Pons (tissue), 1 donor: ENCODE data around the gene MTG1.
A peak's percentile ranks its signal among the peaks of the same experiment; 100 is the strongest.
"Not testable (repeated sequence)": the region's sequence is repeated elsewhere in the genome, so short reads cannot be mapped to it uniquely, and the experiment has no call there.

Source experiments
- DNase-seq: peaks from one replicate; pipeline ENCODE4 v3.0.0-alpha.2; 2016; ENCODE audit warnings: low spot score

The MTG1 gene

DNA sequence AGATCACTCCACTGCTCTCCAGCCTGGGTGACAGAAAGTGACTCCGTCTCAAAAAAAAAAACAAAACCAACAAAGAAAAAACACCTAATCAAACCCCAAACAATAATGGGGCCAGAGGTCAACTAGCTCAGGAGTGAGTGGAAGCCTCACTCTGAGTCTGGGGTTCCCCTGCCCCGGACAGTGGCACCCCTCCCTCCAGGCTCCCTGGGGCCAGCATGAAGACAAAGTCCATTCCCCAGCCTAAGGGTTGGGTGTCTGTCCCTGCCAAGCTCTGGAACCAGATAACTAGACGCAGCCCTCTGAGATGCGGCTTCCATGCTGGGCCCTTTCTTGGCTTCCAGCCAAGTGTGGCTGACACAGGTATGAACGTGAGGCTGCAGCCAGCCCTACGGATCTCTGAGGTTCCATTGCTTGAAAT lies 34.4 kb upstream of the MTG1 start:
- DNase-seq = no peak

DNA sequence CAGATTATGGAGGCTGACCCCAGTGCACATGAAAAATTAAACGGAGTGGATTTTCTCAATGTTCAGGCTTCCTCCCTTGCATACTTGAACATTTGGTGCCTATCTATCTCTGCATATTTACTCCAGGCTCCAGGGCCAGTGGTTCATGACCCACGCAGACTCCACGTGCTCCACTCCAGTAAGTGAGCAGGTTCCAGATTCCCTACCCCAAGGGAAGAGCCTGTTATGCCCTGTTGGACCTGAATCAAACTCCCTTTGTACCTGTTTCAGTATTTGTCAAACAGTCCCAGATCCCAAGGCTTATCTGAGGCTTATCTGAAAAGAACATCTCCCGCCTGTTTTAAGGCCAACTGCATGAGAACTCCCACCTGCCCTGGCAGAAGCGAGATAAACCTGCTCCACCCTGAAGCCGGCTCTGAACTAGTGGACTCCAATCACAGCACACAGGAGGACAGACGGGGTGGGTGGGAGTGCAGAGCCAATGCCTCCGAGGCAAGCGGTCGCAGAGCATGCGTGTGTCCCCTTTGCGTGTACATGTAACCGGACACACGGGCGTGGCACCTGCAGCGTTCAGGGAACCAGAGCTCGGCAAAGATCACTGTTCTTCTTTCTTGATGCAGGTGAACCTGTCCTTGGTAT lies 33.9 kb upstream of the MTG1 start:
- DNase-seq = no peak

DNA sequence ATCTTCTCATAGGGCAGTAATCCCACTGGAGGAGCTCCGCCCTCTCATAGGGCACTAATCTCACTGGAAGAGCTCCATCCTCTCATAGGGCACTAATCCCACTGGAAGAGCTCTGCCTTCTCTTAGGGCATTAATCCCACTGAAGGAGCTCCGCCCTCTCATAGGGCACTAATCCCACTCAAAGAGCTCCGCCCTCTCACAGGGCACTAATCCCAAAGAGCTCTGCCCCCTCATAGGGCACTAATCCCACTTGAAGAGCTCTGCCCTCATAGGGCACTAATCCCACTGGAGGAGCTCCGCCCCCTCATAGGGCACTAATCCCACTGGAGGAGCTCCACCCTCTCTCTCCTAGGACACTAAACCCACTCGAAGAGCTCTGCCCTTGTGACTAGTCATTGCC lies 32.7 kb upstream of the MTG1 start:
- DNase-seq = no peak

DNA sequence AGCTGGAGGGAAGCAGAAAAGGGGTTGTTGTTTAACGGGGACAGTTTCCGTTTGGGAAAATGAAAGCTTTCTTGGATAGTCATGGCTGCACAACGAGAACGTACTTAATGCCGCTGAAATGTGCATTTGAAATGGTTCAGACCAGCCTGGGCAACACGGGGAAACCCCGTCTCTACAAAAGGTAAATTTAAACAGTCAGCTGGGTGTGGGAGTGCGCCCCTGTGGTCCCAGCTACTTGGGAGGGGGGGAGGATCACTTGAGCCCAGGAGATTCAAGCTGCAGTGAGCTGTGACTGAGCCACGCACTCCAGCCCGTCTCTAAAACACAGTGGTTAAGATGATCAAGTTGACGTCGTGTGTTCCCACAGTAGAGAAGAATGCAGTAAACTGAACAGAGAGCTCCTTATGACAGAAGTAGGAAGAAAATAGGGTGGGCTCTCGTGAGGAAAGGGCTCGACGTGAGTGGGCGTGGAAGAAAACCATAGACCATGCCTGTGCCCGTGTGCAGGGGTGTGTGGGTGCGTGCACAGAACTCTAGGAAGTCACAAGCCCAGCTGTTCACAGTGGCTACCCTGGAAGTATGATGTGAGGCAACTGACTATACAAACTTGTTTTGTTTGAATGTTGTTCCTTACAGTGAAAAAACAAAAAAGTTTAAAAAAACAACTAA lies 32.0 kb upstream of the MTG1 start:
- no peak for DNase-seq

DNA sequence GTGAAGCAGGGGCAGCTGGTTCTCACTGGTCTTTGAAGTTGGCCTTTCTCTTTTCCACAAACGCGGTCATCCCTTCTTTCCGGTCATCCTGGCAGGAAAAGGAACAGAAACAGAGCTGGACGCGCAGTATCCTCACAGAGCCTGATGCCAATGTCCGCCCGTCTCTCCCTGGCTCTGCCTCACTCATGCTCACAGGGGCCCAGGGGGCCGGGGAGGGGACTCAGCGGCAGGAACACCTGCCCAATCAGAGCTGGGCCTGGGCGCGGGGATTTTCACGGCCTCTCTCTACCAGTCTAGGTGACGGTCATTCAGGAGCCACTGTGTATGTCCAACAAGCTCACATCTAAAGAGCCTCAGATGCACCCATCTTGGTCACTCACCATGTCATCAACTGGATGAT lies 31.1 kb upstream of the MTG1 start:
- no peak for DNase-seq

DNA sequence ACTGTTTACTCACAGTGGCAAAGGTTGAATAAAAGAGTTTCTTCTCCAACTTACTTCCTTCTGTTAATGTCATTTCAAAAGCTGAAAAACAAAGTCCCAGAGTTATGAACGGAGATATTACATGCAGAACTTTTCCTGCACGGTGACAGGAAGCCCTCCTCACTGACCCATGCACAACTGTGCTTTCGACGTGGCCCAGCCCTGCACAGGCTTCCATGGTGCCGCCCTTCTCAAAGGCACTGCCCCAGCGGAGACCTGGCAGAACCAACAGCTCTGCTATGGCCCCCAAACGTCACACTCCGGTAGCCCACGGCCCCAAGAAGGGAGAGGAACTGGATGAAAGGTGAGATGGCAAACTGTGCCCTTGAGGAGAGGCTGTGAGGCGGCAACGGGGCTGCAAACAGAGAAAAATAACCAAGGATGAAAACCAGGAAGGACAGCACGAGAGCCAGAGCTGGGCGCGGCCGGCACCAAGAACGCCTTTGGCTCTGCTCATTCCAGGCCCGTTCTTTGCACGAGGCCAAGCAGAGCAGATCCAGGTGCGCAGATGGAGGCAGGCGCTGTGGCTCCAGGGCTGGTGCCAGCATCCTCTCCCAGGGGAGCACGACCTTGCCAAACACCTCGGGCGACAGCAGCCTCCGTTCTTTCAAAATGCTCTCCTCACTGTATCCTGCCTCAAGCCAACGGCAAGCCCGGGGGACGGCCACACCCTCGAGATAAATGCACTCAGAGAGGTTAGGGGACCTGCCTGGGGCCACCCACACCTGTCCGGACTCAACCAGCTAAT lies 29.1 kb upstream of the MTG1 start:
- DNase-seq = no peak

DNA sequence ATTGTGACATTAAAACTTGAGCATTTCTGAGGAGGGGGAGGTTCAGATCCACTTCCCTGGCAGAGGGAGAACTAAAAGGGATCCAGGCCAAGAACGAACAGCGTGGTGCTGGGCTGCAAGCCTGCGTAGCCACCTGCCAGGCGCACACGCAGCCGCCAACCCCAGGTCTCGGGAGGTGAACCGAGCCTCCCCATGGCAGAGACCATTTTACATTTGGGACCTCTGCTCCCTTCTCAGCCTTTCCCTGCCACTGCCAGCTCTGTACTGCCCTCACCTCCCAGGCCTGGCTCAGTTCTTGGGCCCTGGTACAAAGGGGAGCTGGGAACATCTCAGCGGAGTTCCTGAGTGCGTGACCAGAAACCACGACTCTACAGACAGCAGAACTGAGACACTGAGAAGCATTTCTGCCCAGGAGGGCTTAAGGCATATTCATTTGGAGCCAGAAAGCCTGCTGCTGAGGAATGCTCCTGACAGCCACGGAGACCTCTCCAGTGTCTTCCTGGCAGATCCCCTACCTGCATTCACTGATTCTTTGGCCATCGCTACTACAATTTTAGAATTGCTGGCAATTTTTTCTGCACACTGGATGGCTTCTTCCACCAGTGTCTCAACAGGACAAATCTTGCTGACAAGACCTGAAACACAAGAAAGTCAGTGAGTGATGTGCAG lies 28.4 kb upstream of the MTG1 start:
- no peak for DNase-seq

DNA sequence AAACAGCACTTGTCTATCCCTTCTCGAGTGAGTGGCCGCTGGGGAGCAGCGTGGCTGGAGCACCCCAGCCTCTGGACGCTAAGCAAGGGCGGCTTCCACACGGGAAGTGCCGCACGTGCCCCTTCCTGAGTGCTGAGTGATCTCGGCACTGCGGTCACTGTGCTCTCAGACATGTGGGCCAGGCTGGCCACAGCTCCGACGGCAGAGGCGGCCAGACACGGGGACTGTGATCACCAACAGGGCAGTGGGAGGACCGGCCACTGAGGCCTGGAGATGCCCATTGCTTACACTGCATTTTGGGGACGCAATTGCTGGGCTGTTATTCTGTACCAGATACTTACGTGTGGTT lies 27.9 kb upstream of the MTG1 start:
- DNase-seq = no peak

DNA sequence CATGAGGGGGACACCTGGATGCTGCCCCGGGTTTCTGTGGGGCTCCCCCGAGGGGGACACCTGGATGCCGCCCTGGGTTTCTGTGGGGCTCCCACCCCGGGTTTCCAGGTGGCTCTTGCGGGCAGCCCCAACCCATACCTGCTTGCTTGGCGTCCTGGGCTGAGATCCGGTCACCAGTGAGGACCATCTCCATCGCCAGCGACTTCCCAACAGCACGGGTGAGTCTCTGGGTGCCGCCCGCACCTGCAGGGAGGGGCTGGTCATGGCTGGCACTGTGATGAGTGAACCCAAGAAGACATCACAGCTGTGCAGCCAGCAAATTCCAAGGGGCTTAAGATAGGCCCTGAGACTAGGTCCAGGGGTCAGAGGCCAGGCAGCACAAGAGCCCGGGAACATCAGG lies 27.2 kb upstream of the MTG1 start:
- no peak for DNase-seq

DNA sequence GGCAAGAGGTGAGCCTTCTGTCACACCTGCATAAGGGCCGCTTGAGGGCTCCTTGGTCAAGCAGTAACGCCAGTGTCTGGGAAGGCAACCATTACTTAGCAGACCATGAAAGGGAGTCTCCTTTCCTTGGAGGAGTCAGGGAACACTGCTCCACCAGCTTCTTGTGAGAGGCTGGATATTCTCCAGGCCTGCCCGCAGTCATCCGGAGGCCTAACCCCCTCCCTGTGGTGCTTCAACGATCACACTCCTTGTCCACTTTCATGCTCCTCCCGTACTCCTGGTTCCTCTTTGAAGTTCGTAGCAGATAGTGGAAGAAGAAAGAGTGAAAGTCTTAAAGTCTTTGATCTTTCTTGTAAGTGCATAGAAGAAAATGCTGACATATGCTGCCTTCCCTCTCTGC lies 26.5 kb upstream of the MTG1 start:
- not testable (repeated sequence) for DNase-seq

DNA sequence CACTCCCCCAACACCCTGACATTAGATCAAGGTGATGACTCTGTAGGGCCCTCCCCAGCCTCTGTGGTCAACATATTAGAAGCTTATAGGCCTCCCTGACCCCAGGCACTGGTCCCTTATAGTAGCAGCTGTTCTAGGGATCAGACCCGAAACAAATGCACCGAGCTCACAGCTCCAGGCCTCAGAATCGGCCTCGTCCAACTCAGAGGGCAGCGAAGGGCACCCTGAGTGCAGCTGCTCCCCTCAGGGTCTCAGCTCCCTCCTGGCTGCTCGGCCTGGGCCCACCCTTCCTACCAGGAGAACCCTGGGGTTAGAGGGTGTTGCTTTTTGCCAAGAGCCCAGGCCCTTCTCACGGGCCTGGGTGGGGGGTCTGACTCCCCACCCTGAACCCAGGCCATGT lies 25.8 kb upstream of the MTG1 start:
- no peak for DNase-seq

DNA sequence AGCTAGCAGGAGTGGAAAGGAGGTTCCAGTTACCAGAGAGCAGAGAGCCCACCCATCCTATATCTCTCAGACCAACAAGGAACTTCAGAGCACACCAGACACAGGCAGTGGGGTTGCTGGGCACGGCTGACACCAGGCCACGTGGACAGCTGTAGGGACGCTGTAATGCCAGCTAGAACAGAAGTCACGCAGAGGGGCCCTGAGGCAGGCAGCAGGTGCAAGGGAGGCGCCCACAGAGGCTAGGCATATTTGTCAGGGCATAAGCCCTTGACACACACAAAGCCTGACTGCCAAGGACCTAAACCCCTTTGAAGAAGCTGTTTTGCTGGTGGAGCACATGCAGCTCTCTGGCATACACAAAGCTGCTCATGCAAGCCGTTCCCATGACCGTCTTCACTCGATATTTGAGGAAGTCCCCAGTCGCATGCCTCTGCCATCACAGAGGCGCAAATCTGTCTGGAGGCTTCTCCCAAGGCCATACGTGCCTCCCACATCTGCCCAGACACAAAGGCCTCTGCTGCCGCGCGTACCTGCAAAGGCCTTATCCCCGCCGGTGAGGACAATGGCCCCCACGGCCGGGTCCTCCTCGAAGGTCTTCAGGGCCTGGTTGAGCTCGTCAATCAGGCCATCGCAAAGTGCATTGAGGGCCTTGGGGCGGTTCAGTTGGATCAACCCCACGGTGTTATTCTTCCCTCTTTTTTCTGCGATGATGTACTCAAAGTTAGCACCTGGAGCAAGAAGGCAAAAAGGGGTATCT lies 23.7 kb upstream of the MTG1 start:
- no peak for DNase-seq

DNA sequence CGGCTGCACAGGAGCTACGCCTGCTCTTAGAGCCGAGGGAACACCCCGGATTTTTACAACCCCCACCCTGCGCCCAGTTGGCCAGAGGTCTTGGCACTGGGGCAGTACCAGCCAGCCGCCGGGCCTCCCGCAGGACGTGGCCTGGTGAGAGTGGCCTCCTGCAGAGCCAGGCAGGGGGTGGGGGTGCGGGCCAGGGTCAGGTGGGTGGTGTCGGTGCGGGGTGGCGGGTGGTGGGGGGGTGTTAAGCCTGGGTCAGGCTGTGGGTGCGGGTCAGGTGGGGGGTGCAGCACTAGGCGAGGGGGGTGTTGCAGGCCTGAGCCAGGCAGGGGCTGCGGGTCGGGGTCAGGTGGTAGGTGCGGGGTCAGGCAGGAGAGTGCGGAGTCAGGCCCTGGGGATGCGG lies 21.4 kb upstream of the MTG1 start:
- no peak for DNase-seq

DNA sequence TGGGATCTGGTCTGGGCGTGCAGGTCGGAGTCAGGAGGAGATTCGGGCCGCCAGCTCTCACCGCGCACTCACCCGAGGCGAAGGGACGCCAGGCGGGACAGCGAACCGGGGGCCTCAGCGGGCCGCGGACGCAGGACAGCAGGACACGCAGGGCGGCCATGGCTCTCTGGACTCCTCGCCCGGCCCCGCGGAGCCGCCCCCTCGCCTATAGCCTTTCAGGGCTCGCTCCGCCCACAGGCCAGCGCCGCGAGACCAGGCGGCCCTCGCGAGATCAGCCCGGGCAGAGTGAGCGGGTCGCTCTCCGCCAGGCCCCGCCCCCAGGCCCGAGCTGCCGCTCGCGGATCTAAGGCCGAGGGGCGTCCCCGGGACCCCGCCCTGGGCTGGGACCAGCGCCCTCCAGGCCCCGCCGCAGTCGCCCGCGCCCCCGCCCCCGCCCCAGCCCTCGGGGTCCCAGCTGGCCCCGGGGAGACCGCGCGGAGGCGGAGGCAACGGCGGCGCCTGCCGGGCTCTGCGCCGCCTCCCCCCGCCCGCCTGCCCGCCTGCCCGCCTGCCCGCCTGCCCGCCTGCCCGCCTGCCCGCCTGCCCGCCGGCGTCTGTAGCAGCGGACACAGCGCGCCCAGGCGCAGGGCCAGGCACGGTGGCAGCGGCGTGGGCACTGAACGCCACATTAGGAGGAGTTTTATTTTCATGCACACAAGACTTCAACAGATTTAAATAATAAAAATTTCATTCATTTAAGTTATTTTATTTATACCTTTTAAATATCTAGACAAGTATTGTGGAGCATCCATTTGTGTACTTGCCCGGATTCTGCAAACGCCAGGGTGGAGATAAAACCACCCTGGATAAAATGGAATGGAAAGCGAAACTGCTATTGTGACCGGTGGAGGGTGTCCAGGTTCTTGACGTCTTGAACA lies 20.5 kb upstream of the MTG1 start, which contains the start of gene ECHS1:
ECHS1 (minus strand) TSS at position 181 of the 917 bp plus-strand sequence; CDS start at position 160, 21 bp downstream.
- peak; percentile 93 for DNase-seq

DNA sequence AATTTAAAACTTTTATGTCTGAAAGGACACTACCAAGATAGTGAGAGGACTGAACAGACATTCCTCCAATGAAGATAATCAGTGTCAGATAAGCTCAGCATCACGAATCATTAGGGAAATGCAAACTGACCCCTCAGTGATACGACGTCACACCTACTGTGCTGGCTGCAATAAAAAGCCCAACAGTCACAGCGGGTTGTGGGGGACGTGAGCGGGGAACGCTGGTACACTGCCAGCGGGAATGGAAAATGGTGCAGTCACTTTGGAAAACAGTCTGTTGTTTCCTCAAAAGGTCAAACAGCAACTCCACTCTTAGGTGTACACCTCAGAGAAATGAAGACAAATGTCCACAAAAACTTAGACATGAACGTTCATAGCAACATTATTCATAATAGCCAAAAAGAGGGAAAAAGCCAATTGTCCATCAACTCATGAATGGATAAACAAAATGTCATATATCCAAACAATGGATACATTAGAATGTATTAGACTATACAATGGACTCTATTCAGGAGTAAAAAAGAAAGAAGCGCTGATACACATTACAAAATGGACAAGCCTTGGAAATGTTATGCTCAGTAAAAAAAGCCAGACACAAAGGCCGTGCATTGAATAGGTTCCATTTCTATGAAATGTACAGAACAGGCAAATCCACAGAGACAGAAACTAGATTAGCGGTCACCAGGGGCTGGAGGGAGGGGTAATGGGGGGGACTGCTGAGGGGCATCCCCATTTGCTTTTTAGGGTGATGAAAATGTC lies 18.4 kb upstream of the MTG1 start:
- peak; percentile 77 for DNase-seq

DNA sequence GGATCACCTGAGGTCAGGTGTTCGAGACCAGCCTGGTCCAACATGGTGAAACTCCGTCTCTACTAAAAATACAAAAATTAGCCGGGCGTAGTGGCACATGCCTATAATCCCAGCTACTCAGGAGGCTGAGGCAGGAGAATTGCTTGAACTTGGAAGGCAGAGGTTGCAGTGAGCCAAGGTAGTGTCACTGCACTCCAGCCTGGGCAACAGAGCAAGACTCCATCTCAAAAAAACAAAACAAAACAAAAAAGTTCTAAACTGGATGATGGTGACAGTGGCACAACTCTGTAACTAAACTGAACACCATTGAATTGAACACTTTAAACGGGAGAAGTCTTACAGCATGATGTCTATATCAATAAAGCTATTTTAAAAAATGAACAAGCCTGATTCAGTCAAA lies 17.8 kb upstream of the MTG1 start:
- DNase-seq = not testable (repeated sequence)

DNA sequence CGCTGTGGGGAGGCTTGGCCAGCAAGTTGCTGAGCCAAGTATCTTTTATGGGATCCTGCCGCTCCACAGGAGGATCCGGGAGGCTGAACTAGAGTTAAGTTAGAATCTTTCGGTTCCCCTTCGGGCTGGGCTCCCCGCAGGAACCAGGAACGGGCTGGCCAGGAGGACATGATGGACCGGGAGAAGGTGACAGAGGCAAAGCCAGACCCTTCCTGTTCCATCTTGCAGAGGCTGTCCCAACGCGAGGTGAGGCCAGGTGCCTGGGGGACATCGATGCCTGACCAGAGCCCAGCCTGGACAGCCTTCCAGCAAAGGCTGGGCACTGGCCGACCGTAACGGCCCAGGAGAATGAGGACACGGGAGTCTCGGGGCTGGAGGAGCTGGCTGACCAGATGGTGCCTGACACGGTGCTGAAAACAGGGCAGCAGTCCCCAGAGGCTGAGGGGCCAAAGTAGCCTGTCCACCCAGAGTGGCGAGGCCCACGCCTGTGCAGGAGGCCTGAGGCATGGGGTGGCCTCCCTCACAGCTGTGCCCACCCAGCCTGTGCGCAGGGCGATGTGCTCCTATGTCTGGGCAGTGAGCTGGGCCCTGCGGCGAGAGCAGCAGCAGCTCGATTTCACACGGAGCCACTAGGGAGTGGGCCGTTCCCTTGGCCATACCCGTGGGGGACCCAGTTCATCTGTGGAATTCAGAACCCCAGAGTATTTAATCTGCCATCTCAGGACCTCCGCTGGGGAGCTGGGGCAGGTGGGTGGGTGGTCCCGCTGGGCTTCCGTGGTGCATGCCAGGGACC lies 16.7 kb upstream of the MTG1 start:
- DNase-seq = no peak

DNA sequence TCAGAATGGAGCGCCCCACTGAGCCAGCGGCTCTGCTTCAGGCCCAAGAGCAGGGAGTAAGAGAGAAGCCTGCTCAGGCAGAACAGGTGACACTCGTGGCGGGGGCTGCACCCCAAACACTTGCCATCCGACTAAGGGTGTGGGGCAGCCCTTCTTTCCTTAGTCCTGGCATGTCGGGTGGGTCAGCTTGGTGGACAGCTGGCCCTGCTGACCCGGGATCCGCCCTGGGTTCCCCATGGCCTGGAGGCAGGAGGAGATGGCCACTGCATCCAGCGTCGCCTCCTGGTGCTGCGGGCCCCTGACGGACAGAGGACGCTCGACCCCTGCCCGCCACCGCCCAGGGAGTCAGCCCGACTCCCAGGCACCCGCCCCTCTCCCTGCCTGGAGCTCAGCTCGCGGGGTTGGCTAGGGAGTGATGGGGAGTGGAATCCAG lies 16.1 kb upstream of the MTG1 start:
- DNase-seq = no peak
